HG03060 (cell line): ENCODE measurements around the gene PRODH2.
"Not testable (repeated sequence)": the region's sequence is repeated elsewhere in the genome, so short reads cannot be mapped to it uniquely, and the experiment has no call there.

Source experiments
- ATAC-seq: cut with Tn5 transposase; IDR thresholded peaks from one replicate; pipeline ENCODE4 v1.9.1; 2021; ENCODE audit warnings: low read depth, moderate number of reproducible peaks; ENCODE audit not compliant: unreplicated experiment

Gene PRODH2

DNA sequence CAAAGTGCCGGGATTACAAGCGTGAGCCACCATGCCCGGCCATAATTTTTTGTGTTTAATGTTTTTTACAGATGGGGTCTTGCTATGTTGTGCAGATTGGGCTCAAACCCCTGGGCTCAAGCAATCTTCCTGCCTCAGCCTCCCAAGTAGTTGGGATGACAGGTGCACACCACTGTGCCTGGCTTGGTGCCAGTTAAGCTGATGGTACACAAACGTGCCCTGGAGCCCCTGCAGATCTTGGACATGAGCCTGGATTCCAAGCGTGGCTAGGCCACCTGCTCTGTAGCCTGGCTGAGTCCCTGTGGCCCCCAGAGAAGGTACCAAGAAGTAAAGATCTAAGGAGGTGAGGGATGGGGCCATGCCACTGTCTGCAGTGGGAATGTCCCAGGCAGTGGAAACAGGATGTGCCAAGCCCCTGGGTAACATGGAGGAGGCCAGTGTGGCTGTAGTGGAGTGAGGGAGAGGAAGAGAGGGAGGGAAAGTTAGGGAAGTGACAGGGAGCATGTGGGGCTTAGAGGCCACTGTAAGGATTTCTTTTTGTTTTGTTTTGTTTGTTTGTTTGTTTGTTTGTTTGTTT lies 7.0 kb downstream of the PRODH2 start:
- ATAC-seq: no peak

DNA sequence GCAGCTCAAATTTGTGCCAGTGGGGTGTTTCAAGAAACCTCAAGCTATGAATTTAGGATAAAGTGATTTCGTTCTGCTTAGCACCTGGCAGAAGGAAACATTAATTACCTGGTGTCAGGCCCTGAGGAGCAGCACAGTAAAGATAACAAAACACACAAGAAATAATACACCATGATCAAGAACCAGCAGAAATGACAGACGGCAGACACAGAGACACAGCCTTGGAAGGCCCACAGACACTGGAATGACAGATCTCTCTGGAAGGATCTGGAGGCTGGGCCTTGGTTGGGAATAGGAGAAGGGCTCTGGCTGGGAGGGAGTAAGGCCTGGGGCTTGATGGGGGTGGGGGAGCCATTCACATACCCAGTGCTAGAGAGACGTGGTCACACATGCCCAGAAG lies 10.8 kb downstream of the PRODH2 start:
- no peak for ATAC-seq

DNA sequence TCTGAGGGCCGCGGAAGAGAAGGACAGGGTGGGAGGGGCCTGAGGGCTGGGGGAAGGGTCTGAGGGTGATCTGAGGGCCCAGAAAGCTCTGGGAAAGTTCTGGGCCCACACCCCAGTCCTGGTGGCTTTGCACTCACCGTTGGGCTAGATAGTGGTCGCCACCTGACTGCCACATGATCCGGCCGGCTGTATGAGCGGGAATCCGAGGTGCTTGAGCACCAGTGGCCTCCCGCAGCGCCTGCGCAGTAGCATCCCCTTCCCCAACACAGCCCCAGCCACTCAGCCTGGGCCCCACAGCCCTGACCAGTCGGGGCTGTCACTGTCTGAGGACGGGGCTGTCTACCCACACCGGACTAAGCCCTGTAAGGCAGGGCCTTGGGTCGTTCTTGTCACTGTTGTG lies 15.0 kb downstream of the PRODH2 start:
- no peak for ATAC-seq

DNA sequence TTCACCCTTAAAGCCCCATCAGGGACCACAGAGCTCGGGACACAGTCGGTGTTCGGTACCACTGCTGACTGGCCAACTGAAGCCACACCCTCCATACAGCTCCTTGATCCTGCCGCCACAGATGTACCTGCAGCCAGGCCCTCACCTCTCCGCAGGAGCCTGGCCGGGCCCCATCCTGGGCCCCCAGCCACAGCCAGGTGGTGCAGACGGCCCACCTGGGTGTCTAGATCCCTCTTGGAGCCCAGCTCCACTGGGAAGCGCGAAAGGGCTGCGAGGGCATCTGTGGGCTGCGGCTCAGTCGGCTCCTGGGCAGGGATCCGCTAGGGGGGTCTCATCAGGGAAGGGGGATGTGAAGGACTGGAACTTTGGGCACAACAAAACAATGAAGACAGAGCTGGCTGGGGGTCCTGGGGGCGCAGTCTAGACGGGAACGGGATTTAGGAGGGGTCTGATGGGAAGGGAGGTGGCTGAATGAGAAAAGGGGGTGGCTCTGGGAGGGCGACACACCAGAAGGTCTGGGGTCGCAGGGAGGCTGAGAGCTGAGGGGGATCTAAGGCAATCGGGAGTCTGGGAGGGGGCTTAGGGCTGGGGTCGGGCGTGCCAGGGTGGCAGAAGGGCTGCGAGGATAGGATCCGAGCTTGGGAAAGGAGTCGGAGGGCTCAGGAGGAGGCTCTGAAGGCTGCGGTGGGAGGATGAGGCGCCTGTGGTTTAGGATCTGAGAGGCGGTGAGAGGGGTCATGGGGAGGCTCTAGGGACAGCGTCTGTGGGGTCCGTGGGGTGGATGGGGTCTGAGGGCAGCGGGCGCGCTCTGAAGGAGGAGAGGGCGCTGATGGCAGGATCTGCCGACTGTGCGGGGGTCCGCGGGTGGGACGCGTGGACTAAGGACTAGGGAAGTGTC lies 15.8 kb downstream of the PRODH2 start:
- ATAC-seq: no peak

DNA sequence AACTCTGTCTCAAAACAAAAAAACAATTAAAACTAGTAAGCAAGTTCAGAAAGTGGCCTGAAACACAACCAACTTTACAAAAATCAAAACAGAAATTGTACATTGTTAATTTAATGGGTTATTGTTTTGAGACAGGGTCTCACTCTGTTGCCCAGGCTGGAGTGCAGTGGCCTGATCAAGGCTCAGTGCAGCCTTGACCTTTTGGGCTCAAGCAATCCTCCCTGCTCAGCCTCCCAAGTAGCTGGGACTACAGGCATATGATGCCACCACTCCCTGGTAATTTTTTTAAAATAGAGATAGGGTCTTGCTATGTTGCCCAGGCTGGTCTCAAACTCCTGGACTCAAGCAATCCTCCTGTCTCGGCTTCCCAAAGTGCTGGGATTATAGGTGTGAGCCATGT lies 17.1 kb downstream of the PRODH2 start:
- ATAC-seq: not testable (repeated sequence)

DNA sequence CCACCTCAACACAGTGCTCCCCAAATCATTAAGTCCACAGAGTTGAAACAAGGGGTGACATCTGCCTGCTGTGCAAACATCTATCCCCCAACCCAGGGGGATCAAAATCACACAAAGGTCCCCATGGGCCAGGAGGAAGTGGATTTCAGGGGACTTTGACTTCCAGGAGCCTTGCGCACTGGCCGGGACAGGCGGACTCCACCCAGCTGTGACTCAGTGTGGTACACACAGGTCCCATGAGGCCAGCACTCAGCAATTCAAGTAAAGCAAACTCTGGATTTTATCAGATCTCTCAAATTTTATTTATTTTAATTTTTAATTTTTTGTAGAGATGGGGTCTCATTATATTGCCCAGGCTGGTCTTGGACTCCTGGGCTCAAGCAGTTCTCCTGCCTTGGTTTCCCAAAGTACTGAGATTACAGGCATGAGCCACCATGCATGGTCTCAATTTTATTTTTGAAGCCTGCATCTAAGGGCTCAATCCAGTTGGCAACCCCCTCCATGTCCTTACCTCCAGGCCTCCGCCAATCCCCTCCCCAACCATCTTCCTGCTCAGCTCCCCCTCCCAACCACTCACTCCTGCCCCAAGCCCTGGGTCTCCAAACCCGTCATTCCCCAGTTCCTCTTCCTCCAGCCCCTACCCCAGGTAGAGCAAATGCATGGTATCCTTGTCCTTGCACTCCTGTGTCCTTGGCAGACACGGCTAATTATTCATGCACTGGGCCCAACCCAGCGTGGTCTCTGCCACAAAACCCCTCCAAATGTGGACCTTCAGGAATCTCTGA lies 19.1 kb downstream of the PRODH2 start:
- ATAC-seq: no peak

DNA sequence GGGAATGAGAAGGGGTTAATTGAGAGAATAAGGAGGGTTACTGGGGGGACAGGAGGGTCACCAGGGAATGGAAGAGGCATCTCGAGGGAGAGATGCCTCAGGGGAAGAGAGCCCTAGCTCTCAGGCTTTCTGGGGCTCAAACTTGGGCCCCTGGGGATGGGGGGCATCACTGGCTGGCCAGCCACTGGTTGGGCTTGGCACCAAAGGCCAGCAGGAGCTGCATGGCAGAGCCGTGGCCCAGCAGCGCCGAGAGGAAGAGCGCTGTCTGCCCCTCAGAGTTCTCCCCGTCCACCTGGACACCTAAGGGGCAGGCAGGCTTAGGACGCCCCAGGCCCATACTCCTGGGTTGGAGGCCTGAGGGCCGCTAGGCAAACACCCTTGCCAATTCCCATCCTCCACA lies 19.8 kb downstream of the PRODH2 start:
- no peak for ATAC-seq

DNA sequence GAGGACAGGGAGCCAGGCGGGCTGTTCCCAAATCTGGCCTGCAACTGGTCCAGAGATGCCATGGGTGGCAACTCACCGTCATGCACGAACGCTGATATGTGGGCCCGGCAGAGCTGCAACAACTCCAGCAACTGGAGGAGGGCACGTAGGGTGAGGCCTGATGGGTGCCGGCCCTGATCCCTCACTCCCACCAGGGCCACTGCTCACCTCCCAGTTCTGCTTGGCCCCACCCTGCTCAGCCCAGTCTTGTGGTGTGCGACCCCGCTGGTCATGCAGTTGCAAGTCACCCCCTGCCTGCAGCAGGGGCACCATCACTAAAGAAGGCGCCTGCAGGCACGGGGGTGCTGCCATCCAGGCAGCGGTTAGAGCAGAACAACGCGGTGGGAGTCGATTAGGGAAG lies 20.3 kb downstream of the PRODH2 start:
- no peak for ATAC-seq

DNA sequence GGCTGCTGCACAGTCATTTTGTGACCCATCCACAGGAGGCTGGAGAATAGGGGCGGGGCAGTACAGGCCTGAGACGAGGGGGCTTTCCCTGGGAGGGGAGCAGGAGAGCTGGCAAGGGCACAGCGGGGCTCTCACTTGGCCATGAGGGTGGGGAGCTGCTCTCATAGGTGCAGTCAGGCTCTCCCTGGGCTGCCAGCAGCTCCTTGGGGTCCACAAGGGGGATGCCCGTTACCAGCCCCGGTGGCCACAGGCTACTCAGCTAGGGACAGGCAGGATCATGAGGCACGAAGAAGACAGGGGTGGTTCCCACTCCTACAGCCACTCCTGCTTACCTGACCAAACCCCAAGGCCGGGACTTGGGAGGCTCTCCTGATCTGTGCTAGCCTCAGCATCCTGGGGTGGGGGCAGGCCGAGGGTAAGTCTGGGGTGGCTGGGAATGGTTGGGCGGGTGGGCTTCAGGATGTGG lies 20.8 kb downstream of the PRODH2 start:
- no peak for ATAC-seq

DNA sequence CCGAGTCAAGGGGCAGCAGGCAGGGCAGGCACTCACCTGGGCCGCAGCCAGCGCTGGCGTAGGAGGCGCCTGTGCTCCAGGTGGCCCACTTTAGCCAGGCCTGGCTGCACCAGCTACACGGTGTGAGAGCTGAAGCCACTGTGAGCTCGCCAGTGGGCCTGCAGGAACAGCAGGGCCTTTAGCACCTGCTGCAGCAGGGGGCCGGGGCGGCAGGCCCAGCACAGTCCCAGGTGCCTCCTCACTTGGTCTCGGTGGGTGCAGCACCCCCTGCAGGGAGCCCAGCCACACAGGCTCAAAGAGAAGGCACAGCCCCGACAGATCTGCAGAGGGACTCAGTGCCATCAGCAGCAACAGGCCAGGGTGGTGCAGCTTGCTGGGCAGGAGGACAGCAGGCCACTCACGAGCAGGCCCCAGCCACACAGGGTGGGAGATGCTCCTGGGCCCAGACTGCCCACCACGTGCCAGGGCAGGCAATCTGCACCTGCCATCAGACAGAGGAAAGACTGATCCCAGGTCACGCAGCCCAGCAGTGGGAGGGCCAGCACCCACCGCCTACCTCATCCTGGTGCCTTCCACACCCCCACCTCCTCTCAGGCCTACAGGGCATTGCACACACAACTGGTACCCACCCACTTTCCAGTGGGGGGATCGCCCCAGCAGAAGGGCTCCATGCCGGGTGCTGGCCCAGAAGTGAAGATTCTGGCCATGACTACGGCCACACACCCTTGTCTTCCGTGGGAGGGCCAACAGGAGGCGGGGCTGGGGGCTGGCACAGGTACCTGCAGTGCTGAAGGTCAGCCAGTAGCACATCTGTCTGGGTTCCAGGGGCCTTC lies 21.4 kb downstream of the PRODH2 start:
- no peak for ATAC-seq

DNA sequence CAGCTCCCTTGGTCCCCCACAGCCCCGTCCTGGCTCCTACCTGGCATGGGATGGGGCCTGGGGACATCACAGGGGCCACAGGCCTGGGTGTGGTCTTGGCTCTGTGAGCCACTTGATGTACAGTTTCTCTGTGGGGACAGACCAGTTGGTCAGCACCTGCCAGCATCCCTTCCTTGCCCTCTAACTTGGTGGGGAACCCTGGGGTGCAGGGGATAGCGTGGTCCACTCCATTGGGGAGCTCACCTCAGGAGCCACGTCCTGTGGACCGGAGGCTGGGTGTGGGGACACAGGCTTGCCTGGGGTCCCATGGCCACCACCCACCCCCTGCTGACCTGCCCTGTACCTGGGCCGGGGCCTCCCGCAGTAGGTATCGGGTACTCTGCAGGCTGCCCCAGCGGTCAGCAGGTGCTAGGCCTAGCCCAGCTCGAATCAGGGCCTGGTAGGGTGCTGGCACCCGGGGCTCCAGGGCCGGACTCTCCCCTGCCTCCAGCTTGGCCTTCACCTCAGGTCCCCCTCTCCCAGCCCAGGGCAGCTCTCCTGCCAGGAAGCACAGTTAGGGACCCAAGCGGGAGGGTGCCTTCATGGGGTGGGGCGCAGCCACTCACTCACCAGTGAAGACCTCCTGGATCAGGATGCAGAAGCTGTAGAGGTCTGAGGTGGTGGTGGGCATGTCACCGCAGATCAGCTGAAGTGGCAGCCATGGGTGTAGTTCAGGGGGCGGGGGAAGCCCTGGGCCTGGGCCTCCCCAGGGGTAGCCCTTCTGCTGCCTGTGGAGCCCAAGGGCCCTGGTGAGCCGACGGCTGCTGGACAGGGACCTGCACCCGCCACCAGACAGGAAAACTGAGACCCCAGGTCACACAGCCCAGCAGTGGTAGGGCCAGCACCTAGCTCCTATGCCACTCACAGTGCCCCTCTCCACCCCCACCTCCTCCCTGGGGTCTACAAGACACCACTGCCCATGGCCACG lies 22.4 kb downstream of the PRODH2 start:
- no peak for ATAC-seq

DNA sequence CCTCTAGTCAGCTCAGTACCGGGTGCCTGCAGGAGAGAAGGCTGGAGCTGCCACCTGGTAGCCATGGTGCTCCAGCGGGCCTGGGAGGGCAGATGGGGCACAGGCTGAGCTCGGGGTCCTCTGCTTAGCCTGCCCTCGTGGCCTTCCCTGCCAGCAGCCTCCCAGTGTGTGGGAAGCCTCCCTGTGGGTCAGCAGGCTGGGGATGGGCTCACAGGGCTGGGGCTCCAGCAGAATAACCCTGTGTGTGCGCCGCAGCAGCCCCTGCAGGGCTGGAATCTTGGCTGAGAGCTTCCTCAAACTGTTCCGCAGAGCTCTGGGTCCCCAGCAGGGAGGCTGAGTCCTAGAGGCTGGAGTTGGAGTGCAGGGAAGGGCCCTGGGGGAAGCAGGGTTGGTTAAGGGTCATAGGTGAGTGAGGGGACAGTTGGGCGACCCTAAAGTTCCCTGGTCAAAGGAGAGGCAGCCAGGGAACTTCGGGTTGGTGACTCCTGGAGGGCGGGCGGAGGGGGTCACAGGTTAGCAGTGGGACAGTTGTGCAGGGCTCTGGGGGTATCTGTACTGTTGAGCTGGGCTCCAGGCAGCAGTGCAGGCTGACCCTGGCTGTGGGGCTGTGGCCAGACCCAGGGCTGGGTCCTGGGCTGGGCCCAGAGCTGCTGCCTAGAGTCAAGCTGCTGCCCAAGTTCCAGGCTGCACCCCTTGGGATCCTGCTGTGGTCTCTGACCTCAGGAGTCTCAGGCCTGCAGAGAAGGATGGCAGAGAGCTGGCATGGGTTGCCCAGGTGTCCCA lies 23.3 kb downstream of the PRODH2 start:
- ATAC-seq: no peak

DNA sequence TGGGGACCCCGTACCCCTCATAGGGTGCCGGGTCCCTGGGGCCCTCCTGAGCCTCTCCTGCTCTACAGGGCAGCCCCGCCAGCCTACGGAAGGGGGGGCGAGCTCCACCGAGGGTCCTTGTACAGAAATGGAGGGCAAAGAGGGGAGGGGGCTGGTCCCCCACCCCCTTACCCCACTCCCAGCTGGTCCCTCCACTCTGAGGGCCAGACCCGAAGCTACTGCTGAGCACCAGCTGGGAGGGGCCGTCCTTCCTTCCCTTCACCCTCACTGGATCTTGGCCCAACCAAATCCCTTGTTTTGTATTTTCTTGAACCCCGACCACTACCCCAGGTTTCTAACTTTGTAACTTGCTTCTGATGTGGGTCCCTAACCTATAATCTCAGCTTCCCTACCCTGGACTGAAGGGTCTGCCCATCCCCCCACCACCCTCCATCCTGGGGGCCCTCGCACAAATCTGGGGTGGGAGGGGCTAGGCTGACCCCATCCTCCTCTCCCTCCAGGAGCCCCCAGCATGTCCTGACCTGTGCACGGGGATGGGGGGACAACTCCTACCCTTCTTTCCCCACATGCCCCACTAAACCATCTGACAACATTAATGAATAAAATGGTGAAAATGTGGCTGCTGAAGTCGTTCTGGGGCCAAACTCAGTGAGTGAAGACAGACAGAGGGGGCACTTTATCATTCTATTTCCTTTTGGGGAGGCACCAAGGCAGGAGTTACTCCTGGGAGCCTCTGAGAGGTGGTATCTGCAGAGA lies 24.3 kb downstream of the PRODH2 start:
- no peak for ATAC-seq

DNA sequence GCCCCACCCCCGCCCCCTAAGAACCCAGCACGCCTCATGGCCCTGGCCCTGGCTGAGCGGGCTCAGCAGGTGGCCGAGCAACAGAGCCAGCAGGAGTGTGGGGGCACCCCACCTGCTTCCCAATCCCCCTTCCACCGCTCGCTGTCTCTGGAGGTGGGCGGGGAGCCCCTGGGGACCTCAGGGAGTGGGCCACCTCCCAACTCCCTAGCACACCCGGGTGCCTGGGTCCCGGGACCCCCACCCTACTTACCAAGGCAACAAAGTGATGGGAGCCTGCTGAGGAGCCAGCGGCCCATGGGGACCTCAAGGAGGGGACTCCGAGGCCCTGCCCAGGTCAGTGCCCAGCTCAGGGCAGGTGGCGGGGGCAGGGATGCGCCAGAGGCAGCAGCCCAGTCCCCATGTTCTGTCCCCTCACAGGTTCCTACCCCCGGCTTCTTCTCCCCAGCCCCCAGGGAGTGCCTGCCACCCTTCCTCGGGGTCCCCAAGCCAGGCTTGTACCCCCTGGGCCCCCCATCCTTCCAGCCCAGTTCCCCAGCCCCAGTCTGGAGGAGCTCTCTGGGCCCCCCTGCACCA lies 25.3 kb downstream of the PRODH2 start:
- ATAC-seq: no peak

DNA sequence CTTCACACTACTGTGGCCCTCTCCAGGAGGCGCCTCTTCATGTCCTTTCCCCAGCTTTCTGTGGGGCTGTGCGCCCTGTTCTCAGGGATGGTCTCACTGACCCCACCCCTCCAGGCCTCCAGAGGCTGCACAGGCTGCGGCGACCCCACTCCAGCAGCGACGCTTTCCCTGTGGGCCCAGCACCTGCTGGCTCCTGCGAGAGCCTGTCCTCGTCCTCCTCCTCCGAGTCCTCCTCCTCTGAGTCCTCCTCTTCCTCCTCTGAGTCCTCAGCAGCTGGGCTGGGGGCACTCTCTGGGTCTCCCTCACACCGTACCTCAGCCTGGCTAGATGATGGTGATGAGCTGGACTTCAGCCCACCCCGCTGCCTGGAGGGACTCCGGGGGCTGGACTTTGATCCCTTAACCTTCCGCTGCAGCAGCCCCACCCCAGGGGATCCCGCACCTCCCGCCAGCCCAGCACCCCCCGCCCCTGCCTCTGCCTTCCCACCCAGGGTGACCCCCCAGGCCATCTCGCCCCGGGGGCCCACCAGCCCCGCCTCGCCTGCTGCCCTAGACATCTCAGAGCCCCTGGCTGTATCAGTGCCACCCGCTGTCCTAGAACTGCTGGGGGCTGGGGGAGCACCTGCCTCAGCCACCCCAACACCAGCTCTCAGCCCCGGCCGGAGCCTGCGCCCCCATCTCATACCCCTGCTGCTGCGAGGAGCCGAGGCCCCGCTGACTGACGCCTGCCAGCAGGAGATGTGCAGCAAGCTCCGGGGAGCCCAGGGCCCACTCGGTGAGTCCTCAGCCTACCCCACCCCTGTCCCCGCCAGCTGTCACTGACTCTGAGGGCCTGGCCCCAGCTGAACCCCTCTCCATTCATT lies 26.1 kb downstream of the PRODH2 start:
- ATAC-seq: no peak

DNA sequence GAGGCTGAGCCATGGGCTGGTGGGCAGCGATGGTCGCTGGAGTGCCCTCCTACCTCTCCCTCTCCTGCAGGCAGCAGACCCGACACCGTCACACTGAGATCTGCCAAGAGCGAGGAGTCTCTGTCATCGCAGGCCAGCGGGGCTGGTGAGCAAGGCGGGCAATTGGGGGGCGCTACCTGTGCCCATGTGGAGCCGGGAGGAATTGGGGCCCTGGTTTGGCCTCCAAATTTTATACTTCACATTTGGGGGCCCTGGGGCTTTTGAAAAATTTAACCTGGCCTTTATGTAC lies 27.4 kb downstream of the PRODH2 start:
- ATAC-seq: no peak
